RWPE1 (cell line): Measurements from ENCODE around the gene TMEM218.

ENCODE experiments used
- CTCF ChIA-PET: fragments of 350-600 bp; sonication (Branson Sonifier 250); formaldehyde crosslinking; extraction: SDS; loops from one replicate; lab custom pipeline; 2021; lab: Yijun Ruan, JAX
- POLR2A ChIA-PET: fragments of 400-600 bp; formaldehyde crosslinking; extraction: SDS; loops from one replicate; lab custom pipeline; 2020; ENCODE audit warnings: antibody characterized with exemption; ENCODE audit not compliant: low non-redundant PET; lab: Yijun Ruan, JAX
- DNase-seq: peaks from one replicate; pipeline ENCODE4 v3.0.0; 2012; ENCODE audit warnings: low spot score
- H3K27ac ChIP-seq: fragments of 450-650 bp; 2 replicates; pipeline ENCODE4 v1.5.1; 2017
- TF ChIP-seq, protein P1 (sequence below): fragments of 450-650 bp; conservative IDR thresholded peaks from 2 replicates; pipeline ENCODE4 v1.5.1; 2017; ENCODE audit warnings: low read depth, mild to moderate bottlenecking

The TMEM218 gene

DNA sequence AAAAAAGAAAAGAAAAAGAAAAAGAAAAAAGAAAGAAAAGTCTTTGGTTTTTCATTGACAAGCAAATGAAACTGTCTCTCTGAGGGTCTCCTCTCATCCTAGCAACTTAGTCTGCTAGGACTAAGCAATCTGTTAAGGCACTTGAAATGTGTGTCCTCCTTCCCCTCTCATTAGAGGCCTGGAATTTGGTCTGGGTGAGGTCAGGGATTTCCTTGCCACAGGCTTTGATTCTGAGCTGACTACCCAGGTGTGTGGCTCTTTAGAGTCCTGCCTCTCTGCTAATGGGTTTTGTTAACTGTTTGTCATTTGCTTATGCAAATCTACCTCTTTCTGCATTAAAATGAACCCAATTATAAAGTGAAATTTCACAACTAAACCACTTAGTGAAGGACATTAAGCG is 34.8 kb upstream of the TMEM218 start:
- DNase-seq: no peak
- H3K27ac ChIP-seq: no peak overlapping the region
- ChIA-PET POLR2A (no interaction called here), CTCF (no interaction called here)
- TF ChIP-seq, protein P1, sequence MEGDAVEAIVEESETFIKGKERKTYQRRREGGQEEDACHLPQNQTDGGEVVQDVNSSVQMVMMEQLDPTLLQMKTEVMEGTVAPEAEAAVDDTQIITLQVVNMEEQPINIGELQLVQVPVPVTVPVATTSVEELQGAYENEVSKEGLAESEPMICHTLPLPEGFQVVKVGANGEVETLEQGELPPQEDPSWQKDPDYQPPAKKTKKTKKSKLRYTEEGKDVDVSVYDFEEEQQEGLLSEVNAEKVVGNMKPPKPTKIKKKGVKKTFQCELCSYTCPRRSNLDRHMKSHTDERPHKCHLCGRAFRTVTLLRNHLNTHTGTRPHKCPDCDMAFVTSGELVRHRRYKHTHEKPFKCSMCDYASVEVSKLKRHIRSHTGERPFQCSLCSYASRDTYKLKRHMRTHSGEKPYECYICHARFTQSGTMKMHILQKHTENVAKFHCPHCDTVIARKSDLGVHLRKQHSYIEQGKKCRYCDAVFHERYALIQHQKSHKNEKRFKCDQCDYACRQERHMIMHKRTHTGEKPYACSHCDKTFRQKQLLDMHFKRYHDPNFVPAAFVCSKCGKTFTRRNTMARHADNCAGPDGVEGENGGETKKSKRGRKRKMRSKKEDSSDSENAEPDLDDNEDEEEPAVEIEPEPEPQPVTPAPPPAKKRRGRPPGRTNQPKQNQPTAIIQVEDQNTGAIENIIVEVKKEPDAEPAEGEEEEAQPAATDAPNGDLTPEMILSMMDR: no peak

DNA sequence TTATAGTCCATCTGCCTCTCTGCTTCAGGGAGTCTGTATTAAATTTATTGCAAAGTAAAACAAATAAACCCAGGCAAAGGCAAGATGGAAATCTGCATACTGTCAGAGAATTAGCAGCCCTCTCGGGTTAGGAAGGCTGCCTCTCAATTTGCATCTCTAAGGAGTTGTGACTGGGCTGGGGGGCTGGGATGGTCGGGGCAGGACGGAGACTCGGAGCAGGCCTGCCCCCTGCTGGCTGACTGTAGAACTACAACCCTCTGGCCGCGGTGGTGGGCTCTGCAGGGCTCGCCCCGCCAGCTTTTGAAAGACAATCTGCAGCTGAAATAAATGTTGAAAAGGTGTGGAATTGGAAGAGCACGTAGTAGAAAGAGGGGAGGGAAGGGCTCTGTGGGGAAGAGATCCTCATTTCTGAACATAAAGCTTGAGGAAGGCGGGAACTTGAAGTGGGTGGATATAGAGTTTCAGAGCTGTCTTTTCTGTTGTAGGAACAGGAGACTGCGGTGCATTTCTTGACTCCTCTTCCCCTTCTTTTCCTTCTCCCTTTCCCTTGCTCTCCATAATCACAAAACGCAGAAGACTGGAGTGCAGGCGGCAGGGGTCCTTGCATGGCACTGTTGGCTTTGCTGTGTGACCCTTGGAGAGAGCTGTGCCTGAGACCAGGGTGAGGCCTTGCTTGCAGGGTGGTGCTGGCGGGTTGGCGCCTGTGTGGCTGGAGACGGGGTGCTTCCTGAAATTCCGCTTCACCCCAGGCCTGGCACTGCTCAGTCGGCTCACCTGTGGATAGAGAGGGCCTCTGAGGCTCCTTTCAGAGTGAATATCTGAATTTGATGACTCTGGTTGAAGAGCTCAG is 30.5 kb upstream of the TMEM218 start:
- POLR2A ChIA-PET: no interaction called here
- DNase-seq: peak; percentile 55
- no peak overlapping the region for H3K27ac ChIP-seq
- TF ChIP-seq, protein P1: peak; percentile 92
- CTCF ChIA-PET: interaction anchor here (0.5 to 1.6 kb wide), 25 partner anchors 8 to 315 kb away, joined by 3 to 10 read pairs (median 3); partner anchors contain the start of genes SLC37A2 and TMEM218

DNA sequence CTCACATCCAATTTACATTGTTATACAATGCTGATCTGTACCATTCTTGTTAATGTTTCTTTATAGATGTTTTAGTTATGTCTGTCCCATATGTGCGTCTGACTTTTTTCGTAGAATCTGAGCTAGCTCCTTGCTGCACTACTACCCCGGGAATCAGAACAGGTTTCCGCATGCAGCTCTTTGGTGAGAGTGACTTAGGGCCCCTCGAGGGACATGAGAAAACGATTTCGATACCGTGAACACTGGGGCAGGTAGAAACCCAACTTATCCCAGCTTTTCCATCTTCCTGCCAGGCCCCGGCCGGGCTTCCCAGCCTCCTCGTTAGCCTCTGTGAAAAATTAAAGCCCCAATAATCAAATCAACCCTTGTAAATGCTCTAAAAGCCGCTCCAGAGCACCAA is 29.8 kb upstream of the TMEM218 start:
- DNase-seq: no peak
- TF ChIP-seq, protein P1: no peak
- no peak overlapping the region for H3K27ac ChIP-seq
- POLR2A ChIA-PET: no interaction called here
- CTCF ChIA-PET: interaction anchor here (0.6 to 1.6 kb wide), 9 partner anchors 15 to 272 kb away, joined by 3 to 7 read pairs (median 4); partner anchors contain the start of gene TMEM218

DNA sequence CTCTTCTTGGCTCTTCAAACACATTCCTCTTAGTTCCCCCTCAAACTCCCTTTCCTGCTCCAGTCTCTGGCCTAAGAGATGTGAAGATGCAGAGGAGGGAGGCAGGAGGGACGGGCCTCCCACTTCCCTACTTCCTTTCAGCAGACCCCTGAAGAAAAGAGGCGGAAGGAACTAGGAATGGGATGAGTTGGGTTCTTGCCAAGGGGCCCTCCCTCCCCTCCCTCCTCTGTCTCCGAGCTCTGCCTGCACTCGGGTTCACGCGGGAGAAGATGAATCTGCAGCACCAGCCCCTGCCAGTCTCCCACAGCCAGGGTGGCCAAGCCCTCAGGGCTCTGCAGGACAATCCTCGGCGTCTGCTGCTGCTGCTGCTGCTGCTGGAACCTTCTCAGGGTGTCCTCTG is 28.8 kb upstream of the TMEM218 start:
- CTCF ChIA-PET: interaction anchor here (0.6 to 1.0 kb wide), 2 partner anchors 170 to 224 kb away, joined by 3 to 4 read pairs; no protein-coding TSS in a partner anchor
- TF ChIP-seq, protein P1: no peak
- POLR2A ChIA-PET: no interaction called here
- no peak for DNase-seq
- H3K27ac ChIP-seq: no peak overlapping the region

DNA sequence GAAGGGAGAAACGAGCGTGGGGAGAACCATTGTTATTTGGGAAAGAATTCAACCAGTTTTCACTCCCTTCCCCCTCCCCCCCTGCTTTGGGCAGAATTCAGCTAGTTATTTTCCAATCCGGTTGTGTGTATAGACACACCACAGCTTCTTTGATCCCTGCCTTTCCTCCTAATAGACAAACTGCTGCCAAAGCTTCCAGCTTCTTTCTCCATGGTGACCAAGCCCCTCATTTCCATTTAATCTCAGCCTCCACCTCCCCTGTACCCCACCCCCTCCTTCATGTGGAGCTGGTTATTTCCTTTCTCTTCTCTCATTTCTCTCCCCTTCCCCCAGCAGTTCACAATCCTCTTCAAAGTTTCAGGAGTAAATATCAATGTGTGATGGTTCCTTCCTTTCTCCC is 28.4 kb upstream of the TMEM218 start:
- ChIA-PET CTCF (interaction anchor here (0.6 kb wide), 2 partner anchors 101 to 223 kb away, joined by 3 to 5 read pairs; no protein-coding TSS in a partner anchor), POLR2A (no interaction called here)
- no peak for DNase-seq

DNA sequence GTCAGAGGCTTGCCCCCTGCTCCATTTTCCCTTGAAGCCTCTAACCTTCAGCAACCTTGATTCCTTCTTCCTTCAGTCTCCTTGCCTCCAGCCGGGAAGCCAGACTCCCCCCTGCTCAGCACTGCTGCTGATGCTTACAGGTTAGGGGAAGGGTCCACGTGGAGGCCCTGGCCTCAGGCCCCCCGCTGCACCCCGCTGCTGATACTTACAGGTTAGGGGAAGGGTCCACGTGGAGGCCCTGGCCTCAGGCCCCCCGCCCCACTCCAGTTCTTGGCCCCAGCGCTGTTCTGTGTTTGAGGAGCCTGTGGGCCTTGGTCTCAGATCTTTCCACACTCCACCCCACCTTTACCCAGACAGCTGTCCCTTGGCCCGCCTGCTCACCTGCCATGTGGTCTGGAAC is 27.5 kb upstream of the TMEM218 start:
- ChIA-PET CTCF (no interaction called here), POLR2A (no interaction called here)
- TF ChIP-seq, protein P1: no peak
- H3K27ac ChIP-seq: no peak overlapping the region
- no peak for DNase-seq

More for the DNA sequence above, 28.4 kb upstream of the TMEM218 start:
- TF ChIP-seq, protein P1: no peak
- no peak overlapping the region for H3K27ac ChIP-seq
